GM18498 (cell line): ENCODE measurements around the gene POU5F1.
"Not testable (repeated sequence)": the region's sequence is repeated elsewhere in the genome, so short reads cannot be mapped to it uniquely, and the experiment has no call there.

Source experiments
- ATAC-seq: cut with Tn5 transposase; IDR thresholded peaks from one replicate; pipeline ENCODE4 v1.9.1; 2021; ENCODE audit warnings: mild to moderate bottlenecking, moderate library complexity; ENCODE audit not compliant: unreplicated experiment

Gene POU5F1

GRCh38 chr6:31192431-31193105, 22.1 kb upstream of the POU5F1 start:
- ATAC-seq: not testable (repeated sequence)

GRCh38 chr6:31190488-31190887, 20.0 kb upstream of the POU5F1 start:
- ATAC-seq: peak; percentile 74

GRCh38 chr6:31189223-31189622, 18.7 kb upstream of the POU5F1 start:
- ATAC-seq: not testable (repeated sequence)

- ATAC-seq: no peak
Observed at GRCh38 chr6:31187780-31188194, 17.3 kb upstream of the POU5F1 start.

- no peak for ATAC-seq
Observed at GRCh38 chr6:31186052-31186734, 15.7 kb upstream of the POU5F1 start.

GRCh38 chr6:31185695-31186051, 15.2 kb upstream of the POU5F1 start:
- ATAC-seq: not testable (repeated sequence)

- not testable (repeated sequence) for ATAC-seq
Observed at GRCh38 chr6:31183859-31184258, 13.4 kb upstream of the POU5F1 start.

- ATAC-seq: not testable (repeated sequence)
Observed at GRCh38 chr6:31183287-31183686, 12.8 kb upstream of the POU5F1 start.

GRCh38 chr6:31180500-31180899, 10.0 kb upstream of the POU5F1 start:
- peak; percentile 82 for ATAC-seq

- no peak for ATAC-seq
Observed at GRCh38 chr6:31179896-31180295, 9.4 kb upstream of the POU5F1 start.

GRCh38 chr6:31179042-31179386, 8.5 kb upstream of the POU5F1 start:
- no peak for ATAC-seq

GRCh38 chr6:31178143-31179041, 7.9 kb upstream of the POU5F1 start:
- no peak for ATAC-seq

- ATAC-seq: no peak
Observed at GRCh38 chr6:31175971-31176370, 5.5 kb upstream of the POU5F1 start.

- ATAC-seq: no peak
Observed at GRCh38 chr6:31174378-31174777, 3.9 kb upstream of the POU5F1 start.

- no peak for ATAC-seq
Observed at GRCh38 chr6:31173406-31173805, 2.9 kb upstream of the POU5F1 start.

GRCh38 chr6:31172973-31173384, 2.5 kb upstream of the POU5F1 start:
- no peak for ATAC-seq

GRCh38 chr6:31171931-31172905, 1.7 kb upstream of the POU5F1 start:
- no peak for ATAC-seq

GRCh38 chr6:31170987-31171671, 647 bp upstream of the POU5F1 start:
- ATAC-seq: no peak

GRCh38 chr6:31169858-31170599, 453 bp downstream of the POU5F1 start:
- ATAC-seq: not testable (repeated sequence)
